HG03280 (cell line): ENCODE measurements around the gene HOXB4.
A peak's percentile ranks its signal among the peaks of the same experiment; 100 is the strongest.

ENCODE experiments used
- ATAC-seq: cut with Tn5 transposase; IDR thresholded peaks from one replicate; pipeline ENCODE4 v1.9.1; 2021; ENCODE audit warnings: mild to moderate bottlenecking, moderate library complexity; ENCODE audit not compliant: unreplicated experiment

HOXB4 gene

DNA sequence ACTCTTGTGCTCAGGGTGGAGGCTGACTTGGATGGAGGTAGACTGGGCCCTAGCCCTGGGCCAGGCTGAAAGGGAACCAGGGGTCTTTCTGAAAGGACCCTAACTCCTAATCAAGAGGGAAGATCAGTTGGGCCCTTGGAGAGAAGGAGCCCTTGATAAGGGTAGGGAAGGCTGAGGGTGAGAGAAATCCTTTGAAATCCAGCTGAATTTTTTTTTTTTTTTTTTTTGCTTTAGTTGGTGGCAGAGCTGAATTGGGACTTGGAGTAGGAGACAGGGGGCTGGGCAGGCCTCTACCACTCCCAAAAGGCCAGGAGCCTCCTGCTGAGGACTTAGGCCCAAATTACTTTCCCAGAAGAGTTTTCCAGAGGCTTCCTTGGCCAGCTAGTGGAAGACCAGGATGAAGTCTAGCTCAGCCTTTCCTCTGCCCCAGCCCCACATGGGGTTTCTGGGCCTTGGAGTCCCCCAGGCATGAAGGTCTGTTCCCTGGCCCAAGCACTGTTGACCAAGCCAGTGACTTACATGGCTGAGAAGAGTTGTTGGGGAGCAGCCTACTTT, 12.5 kb upstream of the HOXB4 start:
- no peak for ATAC-seq

DNA sequence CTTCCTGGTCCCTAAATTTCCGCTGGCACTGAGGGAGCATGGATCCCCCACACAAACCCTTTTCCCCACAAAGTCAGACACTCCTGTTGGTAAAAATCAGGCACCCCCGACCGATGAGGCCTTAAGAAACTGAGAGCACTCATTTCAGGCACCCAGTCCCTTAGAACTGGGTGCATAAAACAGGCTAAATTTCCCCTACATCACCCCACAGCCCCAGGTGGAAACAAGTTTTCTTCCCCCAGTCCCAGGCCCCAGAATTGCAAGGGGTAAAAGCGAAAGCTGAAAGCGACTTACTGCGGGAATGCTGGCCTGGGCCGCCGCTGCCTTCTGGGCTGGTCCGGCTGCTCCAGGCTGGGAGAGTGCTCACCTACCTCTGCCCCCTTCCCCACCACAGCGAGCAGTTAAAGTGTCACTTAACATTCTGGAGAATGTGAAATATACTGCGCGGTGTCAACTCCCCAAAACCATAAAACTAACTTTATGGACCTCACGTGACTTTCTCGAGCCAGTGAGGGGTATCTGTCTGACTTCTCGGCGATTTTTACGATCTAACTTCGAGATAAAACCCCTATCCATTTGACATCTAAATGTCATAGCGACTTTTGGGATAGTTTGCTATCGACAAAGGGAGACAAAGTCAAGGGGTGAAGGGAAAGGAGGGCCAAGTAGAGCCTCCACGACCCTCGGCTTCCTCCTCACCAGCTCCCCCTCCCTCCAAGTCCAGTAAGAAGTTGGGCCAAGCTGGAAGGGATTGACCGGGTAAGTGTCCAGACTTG, 11.9 kb upstream of the HOXB4 start, which contains the start of gene HOXB3:
TSS of gene HOXB3 (minus strand) at position 411 of the 776 bp plus-strand sequence. CDS start 37,767 bp downstream, outside the sequence.
- no peak for ATAC-seq

DNA sequence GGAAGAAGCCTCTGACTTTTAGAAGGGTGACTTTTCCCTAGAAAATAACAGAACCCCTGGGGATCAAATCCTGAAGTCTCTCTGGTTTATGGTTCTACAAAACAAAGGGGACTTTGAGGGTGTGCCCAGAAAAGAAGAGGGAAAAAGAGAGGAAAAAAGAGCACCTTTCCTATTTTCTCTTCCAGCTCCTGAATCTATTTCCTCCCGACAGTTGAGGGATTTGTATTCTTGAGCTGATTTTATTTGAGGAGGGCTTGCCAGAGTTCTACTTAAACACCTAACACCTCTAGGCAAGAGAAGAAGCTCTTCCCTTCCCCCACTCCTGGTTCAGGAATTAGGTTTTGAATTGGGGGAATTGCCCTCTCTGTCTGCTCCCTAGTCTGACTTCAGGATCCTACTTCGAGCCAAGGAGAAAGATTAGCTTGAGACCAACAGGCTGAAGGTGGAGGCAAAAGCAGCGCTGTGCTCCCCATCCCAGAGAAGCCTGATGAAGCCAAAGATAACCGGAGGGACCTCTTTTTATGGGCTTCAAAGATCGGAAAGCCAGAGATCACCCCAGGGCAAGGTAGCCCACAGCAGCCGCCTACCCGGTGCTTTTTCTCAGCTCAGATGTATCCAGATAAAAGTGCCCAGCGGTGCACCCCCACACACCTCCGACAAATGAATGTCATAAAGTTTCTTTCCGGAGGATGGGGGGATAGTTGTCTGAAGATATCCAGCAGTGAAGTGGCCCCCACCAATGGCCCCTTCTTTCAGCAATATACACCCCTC, 11.1 kb upstream of the HOXB4 start:
- ATAC-seq, result no peak

DNA sequence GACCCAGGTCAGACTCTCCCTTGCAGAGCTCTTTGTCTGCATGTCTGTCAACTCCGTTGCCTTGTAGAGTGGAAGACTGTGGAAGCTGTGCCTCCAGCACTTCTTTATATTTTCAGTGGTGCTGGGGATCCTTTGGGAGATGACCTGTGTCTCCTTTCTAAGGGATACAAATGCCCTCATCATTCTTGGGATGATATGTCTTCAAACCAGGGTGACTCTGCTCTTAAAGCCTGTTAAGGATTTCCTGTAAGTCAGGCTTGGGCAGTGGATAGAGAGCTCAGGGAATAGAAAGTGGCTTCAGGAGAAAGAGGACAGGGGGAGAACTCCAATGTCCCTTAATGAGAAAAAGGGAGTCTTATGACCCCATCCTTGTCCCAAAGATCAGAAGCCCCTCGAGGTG, 10.4 kb upstream of the HOXB4 start:
- ATAC-seq, result no peak

DNA sequence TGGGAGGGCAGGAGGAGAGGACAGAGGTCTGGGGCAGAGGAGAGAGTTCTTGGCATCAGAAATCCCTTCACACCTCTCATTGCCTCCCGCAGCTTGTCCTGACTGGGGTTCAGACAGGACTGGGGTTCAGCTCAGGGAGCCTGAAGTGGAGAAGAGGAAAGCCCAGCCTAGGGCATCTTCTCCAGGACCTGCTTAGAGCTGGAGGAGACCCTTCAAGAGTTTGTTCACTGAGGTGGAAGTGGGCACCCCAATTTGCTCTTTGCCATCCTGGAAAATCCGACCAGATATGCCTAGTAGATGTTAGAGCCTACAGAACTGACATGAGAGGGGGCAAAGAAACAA, 9.9 kb upstream of the HOXB4 start:
- ATAC-seq, result no peak

DNA sequence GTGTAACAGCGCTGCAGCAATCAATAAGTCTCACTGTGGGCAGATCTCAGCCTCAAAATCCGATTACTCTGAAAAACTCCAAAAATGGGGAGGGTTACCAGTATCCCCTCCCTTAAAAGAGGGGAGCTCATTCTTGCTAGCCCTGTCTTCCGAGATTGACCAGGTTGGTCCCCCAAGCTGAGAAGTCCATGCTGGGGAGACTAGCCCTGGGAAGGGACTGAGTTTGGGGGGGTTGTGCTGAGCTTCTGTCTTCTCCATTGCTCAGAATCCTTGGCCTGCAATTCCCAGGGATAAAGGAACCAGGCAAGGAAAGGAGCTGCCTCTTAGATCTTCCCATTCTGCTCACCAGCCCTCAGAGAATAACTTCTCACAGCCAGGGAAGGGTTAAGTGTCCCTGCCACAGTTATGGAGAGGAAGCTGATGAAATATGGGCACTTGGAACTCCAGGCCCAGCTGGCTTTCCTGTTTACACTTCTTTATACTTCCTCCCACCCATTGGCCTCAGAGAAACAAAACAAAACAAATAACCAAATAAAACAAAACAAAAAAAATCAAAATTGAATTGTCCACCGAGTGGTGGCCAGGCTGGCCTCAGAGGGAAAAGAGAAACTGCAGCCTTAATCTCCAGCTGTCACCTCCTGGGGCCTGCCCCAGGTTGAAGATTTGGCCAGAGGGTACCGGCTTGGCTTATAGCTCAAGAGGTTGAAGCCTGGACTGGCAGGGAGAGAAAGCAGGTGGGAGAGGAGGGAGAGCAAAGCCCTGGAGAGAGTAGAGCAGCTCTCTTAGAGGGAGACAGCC, 9.3 kb upstream of the HOXB4 start:
- no peak for ATAC-seq

DNA sequence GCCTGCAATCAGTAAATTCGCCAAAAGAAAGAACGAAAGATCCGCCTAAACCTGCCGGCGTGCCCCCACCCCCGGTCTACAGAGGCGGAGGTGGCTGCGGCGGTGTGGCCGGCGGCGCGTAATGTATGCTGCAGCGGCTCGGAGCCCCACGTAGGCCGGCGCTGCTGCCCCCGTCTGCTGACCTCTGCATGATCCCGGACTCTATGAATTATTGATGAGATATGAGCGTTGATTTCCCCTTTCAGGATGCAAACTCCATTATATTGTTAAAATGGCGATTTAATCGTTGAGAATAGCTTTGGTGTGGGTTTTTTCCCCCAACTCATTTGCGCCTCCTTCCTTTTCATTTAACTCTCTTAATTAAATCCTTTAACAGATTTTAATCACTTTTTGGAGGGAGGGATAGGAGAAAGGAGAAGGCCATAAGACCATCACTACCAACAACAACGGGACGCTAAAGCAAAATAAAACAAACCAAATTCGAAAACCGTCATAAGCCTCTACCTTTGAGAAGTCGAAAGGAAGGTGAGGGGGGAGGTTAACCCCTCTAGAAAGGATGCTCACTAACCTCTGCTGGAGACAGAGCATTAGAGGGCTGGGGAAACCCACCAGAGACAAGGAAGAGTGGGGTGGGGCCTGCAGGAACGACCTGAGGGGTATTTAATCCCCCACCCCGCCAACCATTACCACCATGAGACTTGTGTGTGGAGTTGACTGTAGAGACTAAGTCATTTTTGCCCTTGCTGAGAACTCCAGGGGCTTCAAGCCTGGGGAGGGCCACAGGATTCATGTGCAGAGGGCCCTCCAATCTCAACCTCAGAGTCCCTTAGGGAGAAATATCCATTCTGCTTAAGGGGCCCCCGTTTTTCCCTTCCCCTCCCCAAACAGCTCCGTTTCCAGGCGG, 8.5 kb upstream of the HOXB4 start:
- no peak for ATAC-seq

DNA sequence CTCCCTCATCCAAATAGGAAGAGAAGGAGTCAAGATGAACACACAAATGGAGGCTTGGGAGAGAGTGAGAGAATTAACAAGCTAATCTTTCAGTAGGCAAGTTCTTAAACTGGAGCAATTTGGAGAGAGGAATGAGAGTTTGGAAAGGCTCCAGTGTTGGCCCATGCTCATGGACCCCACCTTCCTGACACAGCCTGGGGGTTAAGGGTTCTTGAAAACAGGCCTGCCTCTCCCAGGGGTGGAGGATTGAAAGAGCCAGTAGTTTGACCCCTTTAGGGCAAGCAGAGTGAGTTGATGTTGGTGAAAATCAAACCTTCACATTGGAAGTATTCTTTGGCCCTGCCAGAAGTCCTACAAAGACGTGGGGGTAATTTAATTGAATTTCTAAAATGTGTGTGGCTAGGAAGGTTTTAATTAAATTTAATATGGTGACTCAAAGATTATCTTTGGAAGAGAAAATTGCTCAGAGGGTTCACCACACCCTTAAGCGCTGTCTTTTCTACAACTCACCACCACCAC, 6.1 kb upstream of the HOXB4 start:
- no peak for ATAC-seq

DNA sequence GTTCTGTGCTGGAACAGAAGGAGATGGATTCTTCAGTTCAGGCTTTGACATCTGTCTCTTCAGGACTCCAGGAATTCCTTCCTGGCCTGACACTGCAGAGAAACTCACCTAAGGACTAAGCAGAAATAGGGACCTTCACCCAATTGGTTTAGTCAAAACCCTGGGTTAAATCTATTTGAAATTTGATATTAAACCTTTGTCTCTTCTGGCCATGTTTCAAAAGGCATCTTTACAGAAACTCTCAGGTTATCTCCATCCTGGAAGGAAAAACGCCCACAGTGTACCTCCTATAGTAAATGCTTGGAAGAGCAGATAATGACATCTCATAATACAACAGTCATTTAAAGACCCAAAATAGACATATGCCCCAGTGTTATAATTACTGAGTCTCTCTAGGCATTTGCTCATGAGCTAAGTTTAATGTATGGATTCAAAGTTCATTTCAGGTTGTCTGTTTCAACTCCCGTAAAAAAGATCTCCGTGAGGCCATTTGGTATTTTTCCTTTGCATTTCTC, 5.6 kb upstream of the HOXB4 start:
- no peak for ATAC-seq

DNA sequence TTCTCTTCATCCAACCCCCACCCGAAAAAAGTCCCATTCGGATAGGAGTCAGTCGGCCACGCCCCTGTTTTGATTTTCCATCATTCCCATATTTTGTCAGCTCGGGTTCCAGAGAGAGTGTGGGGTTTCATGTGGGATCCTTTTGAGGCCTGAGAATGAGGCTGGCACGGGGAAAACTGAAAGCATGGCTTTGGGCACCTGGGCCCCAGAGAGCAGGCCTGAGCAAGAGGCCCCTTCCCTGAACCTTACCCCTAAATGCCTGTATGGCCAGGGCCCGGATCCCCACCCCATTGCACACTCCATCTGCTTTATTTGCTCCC, 4.6 kb upstream of the HOXB4 start:
- no peak for ATAC-seq

DNA sequence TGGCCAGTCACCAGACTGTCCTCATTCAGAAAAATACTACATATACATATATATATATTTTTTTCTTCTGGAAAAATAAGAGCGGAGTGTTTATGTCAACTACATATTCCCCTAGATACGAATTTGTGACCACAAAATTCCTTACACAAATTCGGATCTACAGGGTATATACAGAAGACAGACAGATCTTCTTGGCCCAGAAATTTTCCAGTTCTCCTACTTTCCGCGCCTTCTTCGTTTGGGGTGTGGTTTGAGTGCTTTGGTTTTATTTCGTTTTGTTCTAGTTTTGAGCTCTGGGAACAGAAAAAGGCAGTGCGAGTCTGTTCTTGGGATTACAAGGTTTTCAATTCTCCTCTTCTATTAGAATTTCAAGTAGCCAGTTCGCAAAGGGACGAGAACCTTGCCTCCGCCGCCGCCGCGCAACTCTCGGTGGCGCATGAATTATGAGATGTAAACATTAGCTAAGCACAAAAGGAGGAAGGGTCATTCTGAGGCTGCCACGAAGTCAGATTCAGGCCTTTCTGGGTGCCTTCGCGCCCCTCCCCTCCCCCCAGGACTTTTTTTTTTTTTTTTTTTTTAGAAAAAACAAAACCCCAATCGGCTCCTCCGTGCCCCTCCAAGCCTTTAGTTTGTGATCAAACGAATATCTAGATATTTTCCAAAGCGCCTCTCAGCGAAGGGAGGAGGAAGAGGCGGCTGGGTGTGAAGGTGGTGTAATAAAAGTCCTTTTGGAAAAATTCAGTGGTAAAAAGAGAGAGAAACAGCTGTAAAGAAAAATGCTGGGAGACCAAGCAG, 1.8 kb upstream of the HOXB4 start:
- no peak for ATAC-seq

DNA sequence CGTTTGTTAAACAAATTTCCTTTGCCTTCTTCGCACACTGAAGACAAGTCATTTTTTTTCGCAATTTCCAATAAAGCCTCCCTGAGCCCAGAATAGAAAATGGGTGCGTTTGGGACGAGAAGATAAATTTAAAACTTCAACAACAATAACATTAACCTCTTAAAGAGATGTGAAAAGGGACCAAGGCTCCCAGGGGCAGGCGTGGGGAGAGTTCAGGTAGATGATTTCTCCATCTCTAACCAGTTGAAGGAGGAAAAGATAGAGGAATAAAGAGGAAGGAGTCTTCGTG, 1.3 kb upstream of the HOXB4 start:
- no peak for ATAC-seq

DNA sequence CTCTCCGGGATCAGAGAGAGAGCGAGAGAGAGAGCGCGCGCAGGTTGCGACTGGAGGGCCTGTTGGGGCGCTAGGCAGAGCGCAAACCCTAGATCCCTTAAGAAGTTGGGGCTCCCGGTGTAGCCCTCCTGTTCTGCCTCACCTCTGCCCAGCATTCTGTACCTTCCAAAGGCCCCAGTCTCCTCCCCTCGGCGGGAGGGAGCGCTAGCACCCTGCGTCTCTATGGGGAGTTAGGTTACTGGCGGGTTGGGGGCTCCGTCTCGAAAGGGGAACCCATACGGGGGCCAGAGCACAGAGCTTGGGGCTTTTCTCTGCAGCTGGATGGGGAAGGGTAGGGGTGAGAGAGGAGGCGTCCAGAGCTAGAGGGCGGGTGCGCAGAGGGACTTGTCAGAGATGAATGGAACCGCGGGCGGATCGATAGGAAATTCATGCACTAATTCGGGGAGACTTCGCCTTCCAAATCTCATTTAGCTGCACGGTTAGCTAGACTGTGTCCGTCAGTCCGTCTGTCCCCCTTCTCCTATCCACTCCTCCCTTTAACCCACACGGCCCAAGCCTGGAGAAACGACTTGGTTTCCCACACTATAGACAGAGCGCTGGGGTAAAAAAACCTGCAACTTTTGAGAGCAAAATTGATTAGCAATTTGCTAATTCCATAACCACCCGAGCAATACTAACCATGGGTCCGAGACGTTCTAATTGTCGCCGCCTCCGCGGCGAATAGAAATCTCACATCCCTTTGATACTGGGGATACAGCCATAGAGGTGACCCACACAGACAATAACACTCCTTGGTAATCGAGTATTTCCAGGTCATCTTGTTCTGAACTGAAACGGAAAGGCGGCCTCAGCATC, 693 bp upstream of the HOXB4 start:
- ATAC-seq, result peak; percentile 41

DNA sequence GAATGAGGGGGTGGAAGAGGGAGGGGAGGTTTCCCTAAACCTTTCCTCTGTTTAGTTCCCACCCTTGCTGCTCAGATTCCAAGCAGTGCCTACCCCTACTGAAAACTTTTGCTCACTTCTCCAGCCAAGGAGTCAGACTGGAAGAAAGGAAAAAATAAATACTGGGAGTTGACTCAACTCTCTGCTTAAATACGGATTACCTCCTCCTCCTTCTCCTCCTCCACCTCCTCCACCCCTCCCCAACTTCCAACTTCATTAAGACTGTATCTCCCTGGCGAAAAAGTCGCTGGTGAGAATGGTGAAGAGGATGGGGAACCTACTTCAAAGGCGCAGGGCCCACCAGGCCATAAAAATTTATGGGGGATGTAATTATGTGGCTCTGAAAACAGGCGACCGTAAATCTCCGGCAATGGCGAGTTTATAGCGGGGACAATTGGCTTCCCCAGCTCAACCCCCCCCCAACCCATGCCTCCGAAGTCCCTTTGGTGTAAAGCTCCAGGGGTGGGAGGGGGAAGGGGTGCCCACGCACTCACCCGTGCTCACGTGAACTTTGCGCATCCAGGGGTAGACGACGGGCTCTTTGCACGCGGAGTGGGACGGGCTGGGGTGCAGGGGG, 712 bp downstream of the HOXB4 start:
- ATAC-seq, result peak; percentile 6

DNA sequence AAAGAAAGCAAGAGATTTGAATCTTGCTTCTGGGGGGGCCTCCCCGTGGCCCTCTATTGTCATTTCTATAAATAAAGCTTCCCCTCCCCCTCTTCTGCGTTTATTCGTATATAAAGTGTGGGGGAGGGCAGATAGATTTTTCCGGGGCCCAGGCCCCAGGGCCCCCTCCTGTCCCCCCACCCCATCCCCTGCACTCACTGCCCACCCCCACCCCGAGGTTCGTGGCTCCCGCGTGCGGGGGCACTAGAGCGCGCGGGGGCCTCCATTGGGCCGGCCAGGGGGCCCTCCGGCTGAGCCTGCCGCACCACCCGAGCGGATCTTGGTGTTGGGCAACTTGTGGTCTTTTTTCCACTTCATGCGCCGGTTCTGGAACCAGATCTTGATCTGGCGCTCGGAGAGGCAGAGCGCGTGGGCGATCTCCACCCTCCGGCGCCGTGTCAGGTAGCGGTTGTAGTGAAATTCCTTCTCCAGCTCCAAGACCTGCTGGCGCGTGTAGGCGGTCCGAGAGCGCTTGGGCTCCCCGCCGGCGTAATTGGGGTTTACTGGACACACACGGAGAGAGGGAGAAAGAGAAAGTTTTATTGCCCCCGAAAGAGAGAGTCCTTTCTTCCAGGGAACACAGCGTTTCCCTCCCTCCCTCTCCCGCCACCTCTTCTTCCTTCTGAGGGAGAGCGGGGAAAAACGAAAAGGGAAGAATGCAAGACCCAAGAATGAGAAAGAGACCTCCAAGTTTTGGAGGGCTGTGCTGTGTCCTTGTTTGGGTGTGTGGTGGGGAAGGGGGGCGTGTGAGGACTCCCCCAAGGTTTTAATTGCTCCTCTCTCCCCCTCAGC, 1.5 kb downstream of the HOXB4 start:
- ATAC-seq, result no peak

DNA sequence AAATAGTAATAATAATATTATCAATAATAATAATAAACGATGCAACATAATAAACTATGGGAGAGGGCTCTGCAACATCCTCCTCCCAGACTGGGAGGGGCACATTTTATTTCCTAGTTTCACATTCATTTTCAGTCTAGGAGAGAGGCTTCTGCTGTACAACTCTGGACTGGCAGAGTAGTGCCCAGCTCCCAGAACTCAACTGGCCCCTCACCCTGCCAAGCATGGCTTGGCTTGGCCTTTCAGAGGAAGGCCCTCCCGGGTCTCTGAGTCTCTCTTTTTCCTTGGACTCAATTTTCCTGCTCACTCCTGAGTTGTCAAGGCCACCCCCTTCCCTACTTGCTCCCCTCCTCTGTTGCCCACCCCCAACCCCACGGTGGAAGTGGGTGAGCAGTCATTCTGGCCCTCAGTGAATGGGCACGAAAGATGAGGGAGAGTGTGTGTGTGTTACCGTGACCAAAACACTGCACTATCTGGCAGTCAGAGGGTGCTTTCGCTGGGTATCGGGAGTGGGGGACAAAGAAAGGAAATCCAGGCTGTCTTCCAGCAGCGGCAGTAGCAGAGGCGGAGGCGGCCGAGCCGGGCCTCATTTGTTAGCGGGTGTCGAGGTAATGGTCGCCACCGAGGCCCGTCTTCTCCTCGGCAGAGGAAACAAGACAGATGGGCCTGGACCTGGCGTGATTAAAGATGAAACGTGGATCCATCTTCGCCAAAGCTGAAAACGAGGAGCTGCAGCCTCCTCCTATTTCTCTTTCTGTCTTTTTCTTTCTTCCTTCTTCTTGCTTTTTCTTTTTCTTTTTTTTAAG, 2.3 kb downstream of the HOXB4 start:
- no peak for ATAC-seq
